SK-N-SH treated with all-trans-retinoic acid at 6 μM for 48 hours (cell line): ENCODE results near the gene TRIM69.

Source experiments
- ATAC-seq: fragments of 200-7000 bp; cut with Tn5 transposase; 3 replicates; pipeline ENCODE4 v1.9.1; 2020; ENCODE audit warnings: mild to moderate bottlenecking, moderate library complexity
- ARNTL ChIP-seq: fragments of 450-650 bp; formaldehyde crosslinking; IDR thresholded peaks from 2 replicates; pipeline ENCODE4 v1.5.0; 2020; ENCODE audit warnings: low read depth, mild to moderate bottlenecking, moderate library complexity, borderline replicate concordance
- CREB5 ChIP-seq: fragments of 250-450 bp; sonication (Bioruptor Pico); IDR thresholded peaks from 2 replicates; pipeline ENCODE4 v1.5.1; 2020; ENCODE audit warnings: low read depth, mild to moderate bottlenecking, moderate library complexity
- CSDC2 ChIP-seq: fragments of 250-450 bp; sonication (Bioruptor Pico); IDR thresholded peaks from 2 replicates; pipeline ENCODE4 v1.5.0; 2020; ENCODE audit warnings: mild to moderate bottlenecking, moderate library complexity
- CSRNP3 ChIP-seq: fragments of 250-450 bp; sonication (Bioruptor Pico); IDR thresholded peaks from 2 replicates; pipeline ENCODE4 v1.5.1; 2021; ENCODE audit warnings: mild to moderate bottlenecking, moderate library complexity
- ESRRG ChIP-seq: fragments of 250-450 bp; sonication (Bioruptor Pico); IDR thresholded peaks from 2 replicates; pipeline ENCODE4 v1.6.1; 2021; ENCODE audit warnings: mild to moderate bottlenecking
- GLIS3 ChIP-seq: fragments of 250-450 bp; sonication (Bioruptor Pico); IDR thresholded peaks from 2 replicates; pipeline ENCODE4 v1.5.0; 2020; ENCODE audit warnings: mild to moderate bottlenecking, moderate library complexity
- ISL1 ChIP-seq: fragments of 250-450 bp; sonication (Bioruptor Pico); IDR thresholded peaks from 2 replicates; pipeline ENCODE4 v2.1.2; 2022; ENCODE audit warnings: mild to moderate bottlenecking, moderate library complexity
- OSR1 ChIP-seq: fragments of 250-450 bp; sonication (Bioruptor Pico); IDR thresholded peaks from 2 replicates; pipeline ENCODE4 v1.8.0; 2022; ENCODE audit warnings: moderate library complexity, mild to moderate bottlenecking, inconsistent platforms
- PATZ1 ChIP-seq: fragments of 250-450 bp; sonication (Bioruptor Pico); IDR thresholded peaks from 2 replicates; pipeline ENCODE4 v1.8.0; 2020; ENCODE audit warnings: mild to moderate bottlenecking, moderate library complexity, borderline replicate concordance
- POU6F1 ChIP-seq: fragments of 250-450 bp; sonication (Bioruptor Pico); IDR thresholded peaks from 2 replicates; pipeline ENCODE4 v1.8.0; 2021; ENCODE audit warnings: low read depth, mild to moderate bottlenecking, moderate library complexity, borderline replicate concordance
- PPARA ChIP-seq: fragments of 250-450 bp; sonication (Bioruptor Pico); IDR thresholded peaks from 2 replicates; pipeline ENCODE4 v1.5.0; 2020; ENCODE audit warnings: mild to moderate bottlenecking, borderline replicate concordance
- RARB ChIP-seq: fragments of 250-450 bp; sonication (Bioruptor Pico); IDR thresholded peaks from 2 replicates; pipeline ENCODE4 v1.8.0; 2021; ENCODE audit warnings: mild to moderate bottlenecking, moderate library complexity
- SNAI2 ChIP-seq: fragments of 250-450 bp; sonication (Bioruptor Pico); IDR thresholded peaks from 2 replicates; pipeline ENCODE4 v1.5.0; 2020; ENCODE audit warnings: mild to moderate bottlenecking, moderate library complexity
- TCF4 ChIP-seq: fragments of 250-450 bp; sonication (Bioruptor Pico); IDR thresholded peaks from 2 replicates; pipeline ENCODE4 v1.8.0; 2021; ENCODE audit warnings: mild to moderate bottlenecking, moderate library complexity, borderline replicate concordance
- TOX ChIP-seq: fragments of 250-450 bp; sonication (Bioruptor Pico); IDR thresholded peaks from 2 replicates; pipeline ENCODE4 v1.8.0; 2021; ENCODE audit warnings: mild to moderate bottlenecking, moderate library complexity, borderline replicate concordance
- TSHZ2 ChIP-seq: fragments of 250-450 bp; sonication (Bioruptor Pico); IDR thresholded peaks from 2 replicates; pipeline ENCODE4 v1.5.0; 2020; ENCODE audit warnings: mild to moderate bottlenecking, moderate library complexity
- ZC3H10 ChIP-seq: fragments of 250-450 bp; sonication (Bioruptor Pico); IDR thresholded peaks from 2 replicates; pipeline ENCODE4 v1.5.1; 2021; ENCODE audit warnings: mild to moderate bottlenecking, moderate library complexity
- ZFP3 ChIP-seq: fragments of 250-450 bp; sonication (Bioruptor Pico); IDR thresholded peaks from 2 replicates; pipeline ENCODE4 v1.5.0; 2020; ENCODE audit warnings: mild to moderate bottlenecking, moderate library complexity
- ZFP30 ChIP-seq: fragments of 450-650 bp; formaldehyde crosslinking; IDR thresholded peaks from 2 replicates; pipeline ENCODE4 v1.5.0; 2022; ENCODE audit warnings: mild to moderate bottlenecking, moderate library complexity
- ZNF565 ChIP-seq: fragments of 450-650 bp; formaldehyde crosslinking; conservative IDR thresholded peaks from 2 replicates; pipeline ENCODE4 v1.5.0; 2020; ENCODE audit warnings: low read depth, mild to moderate bottlenecking, moderate library complexity
- ZNF70 ChIP-seq: fragments of 450-650 bp; formaldehyde crosslinking; IDR thresholded peaks from 2 replicates; pipeline ENCODE4 v1.5.0; 2020; ENCODE audit warnings: mild to moderate bottlenecking, moderate library complexity
- ZNF8 ChIP-seq: fragments of 450-650 bp; formaldehyde crosslinking; IDR thresholded peaks from 2 replicates; pipeline ENCODE4 v1.5.0; 2020; ENCODE audit warnings: mild to moderate bottlenecking, moderate library complexity

Gene TRIM69

GRCh38 chr15:44712346-44713005, 23.9 kb upstream of the TRIM69 start:
- TF ChIP-seq TSHZ2 (CRISPR knock-in tag) = no peak
- TF ChIP-seq ZNF8 (CRISPR knock-in tag) = no peak
- no peak for TF ChIP-seq POU6F1 (CRISPR knock-in tag)
- TF ChIP-seq ZNF565 = no peak
- no peak for TF ChIP-seq CSRNP3 (CRISPR knock-in tag)
- no peak for TF ChIP-seq ESRRG (CRISPR knock-in tag)
- no peak for TF ChIP-seq TCF4
- no peak for TF ChIP-seq GLIS3
- no peak for TF ChIP-seq ZFP3 (CRISPR knock-in tag)
- no peak for TF ChIP-seq TOX (CRISPR knock-in tag)
- TF ChIP-seq ZFP30 (CRISPR knock-in tag) = no peak
- no peak for TF ChIP-seq CREB5 (CRISPR knock-in tag)
- TF ChIP-seq OSR1 (CRISPR knock-in tag) = no peak
- TF ChIP-seq CSDC2 (CRISPR knock-in tag) = no peak
- TF ChIP-seq ZC3H10 (CRISPR knock-in tag) = no peak
- no peak for TF ChIP-seq PPARA
- TF ChIP-seq ARNTL (CRISPR knock-in tag) = no peak
- no peak for TF ChIP-seq RARB
- TF ChIP-seq ZNF70 = no peak
- TF ChIP-seq ISL1 = no peak
- ATAC-seq = peak; percentile 55

GRCh38 chr15:44713006-44713966, 23.0 kb upstream of the TRIM69 start:
- peak; percentile 26 for ATAC-seq
- TF ChIP-seq CSDC2 (CRISPR knock-in tag) = no peak
- no peak for TF ChIP-seq ZNF70
- TF ChIP-seq PPARA = no peak
- TF ChIP-seq RARB = no peak
- TF ChIP-seq ESRRG (CRISPR knock-in tag) = no peak
- no peak for TF ChIP-seq PATZ1
- no peak for TF ChIP-seq SNAI2
- TF ChIP-seq ISL1 = no peak
- TF ChIP-seq ZNF8 (CRISPR knock-in tag) = no peak
- no peak for TF ChIP-seq ZFP3 (CRISPR knock-in tag)
- no peak for TF ChIP-seq ZC3H10 (CRISPR knock-in tag)
- no peak for TF ChIP-seq ARNTL (CRISPR knock-in tag)
- no peak for TF ChIP-seq CREB5 (CRISPR knock-in tag)
- TF ChIP-seq TOX (CRISPR knock-in tag) = no peak
- TF ChIP-seq ZNF565 = no peak
- TF ChIP-seq CSRNP3 (CRISPR knock-in tag) = no peak
